ENCODE measurements around the gene CCDC85C.

The CCDC85C gene

DNA sequence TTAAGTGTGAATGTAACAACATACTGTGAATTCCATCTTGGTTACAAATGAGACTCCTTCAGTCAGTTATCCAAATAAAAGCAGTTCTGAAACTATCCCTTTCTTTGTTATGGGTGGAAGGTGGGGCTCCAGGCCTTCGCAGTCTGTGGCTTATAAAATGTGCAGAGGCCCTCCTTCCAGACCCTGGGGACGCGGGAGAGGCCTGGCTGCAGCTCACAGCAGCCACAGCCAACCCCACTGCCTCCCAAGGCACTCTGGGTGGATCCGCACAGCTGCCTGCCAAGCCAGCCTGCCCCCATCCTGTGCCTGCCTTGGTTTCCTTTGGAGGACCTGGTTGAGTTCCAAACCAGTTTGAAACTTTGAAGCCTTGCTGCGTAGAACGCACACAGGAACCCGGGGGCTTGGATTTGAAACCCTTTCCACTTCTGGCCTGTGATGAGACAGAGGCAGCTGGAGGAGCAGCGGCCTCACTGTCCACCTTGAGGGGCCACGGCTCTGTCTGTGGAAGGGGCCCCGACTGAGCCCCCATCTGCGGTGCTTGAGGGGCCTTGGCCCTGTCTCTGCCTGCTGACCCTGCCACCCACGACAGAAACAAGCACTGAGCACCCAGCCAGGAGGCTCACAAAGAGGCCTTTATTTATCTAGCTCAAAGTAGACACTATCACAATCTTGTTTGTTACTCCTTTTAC is 92.4 kb downstream of the CCDC85C start:
- peaks cover 15% of the 10 kb centered on the region for H3K4me1 ChIP-seq (ENCODE audit: control insufficient read depth, insufficient read depth, low read length)
- no peak overlapping the region for H3K4me3 ChIP-seq (ENCODE audit: low read depth, low read length)
- no peaks in the 10 kb centered on the region for H3K9me3 ChIP-seq (ENCODE audit: control insufficient read depth, insufficient read depth, low read length)
- H3K9ac ChIP-seq (ENCODE audit: low read depth, low read length), result no peak overlapping the region
- no peak overlapping the region for H3K27ac ChIP-seq (ENCODE audit: low read depth, low read length)
- peaks cover 54% of the 10 kb centered on the region for H3K36me3 ChIP-seq (ENCODE audit: control insufficient read depth, insufficient read depth, low read length)
- H3K27me3 ChIP-seq (ENCODE audit: control insufficient read depth, insufficient read depth, low read length), result no peaks in the 10 kb centered on the region

DNA sequence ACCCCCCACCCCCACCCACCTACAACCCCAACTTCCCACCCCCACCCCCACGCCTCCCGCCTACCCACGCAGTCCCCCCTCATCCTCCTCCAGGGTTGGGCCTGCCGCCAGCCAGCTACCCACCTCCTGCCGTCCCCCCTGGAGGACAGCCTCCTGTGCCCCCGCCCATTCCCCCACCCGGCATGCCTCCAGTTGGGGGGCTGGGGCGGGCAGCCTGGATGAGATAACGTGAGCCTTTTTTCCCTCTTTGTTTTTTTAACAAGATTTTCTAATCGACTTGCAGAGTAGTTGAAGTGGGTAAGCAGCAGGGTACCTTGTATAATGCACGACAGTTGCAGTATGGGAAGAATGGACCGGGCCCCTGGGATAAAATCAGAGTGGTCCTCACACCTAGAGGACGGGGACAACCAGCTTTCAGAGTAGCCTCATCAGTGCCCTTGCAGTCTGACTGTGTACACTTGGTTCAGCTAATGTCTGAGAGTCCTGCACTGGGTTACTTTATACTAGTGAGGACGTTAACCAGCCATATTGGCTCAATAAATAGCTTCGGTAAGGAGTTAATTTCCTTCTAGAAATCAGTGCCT is 93.4 kb downstream of the CCDC85C start:
- Histone ChIP-seq H3K4me1 (ENCODE audit: control insufficient read depth, insufficient read depth, low read length) (peaks cover 15% of the 10 kb centered on the region), H3K9ac (ENCODE audit: low read depth, low read length) (no peak overlapping the region), H3K36me3 (ENCODE audit: control insufficient read depth, insufficient read depth, low read length) (peaks cover 63% of the 10 kb centered on the region), H3K27ac (ENCODE audit: low read depth, low read length) (peak overlapping the region; percentile 45), H3K27me3 (ENCODE audit: control insufficient read depth, insufficient read depth, low read length) (no peaks in the 10 kb centered on the region), H3K4me3 (ENCODE audit: low read depth, low read length) (no peak overlapping the region), H3K9me3 (ENCODE audit: control insufficient read depth, insufficient read depth, low read length) (no peaks in the 10 kb centered on the region)

DNA sequence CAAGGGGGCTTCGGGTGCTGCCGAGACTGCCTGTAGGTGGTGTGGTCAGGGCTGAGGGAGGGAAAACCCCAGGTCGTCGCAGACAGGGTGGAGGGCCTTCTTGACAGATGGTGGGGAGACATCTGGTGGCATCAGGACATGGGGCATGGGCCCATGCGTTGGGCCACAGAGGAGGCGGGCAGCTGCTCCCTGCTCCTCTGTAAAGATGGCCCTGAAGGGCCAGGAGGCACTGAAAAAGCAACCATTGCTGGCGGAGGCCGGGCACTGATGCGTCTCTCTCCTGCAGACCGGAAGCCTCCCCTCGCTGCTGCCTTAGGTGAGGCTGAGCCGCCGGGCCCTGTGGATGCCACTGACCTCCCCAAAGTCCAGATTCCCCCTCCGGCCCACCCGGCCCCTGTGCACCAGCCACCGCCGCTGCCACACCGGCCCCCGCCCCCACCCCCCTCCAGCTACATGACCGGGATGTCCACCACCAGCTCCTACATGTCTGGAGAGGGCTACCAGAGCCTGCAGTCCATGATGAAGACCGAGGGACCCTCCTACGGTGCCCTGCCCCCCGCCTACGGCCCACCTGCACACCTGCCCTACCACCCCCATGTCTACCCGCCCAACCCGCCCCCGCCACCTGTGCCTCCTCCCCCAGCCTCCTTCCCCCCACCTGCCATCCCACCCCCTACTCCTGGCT is 94.0 kb downstream of the CCDC85C start:
- no peak overlapping the region for H3K9ac ChIP-seq (ENCODE audit: low read depth, low read length)
- H3K36me3 ChIP-seq (ENCODE audit: control insufficient read depth, insufficient read depth, low read length), result peaks cover 69% of the 10 kb centered on the region
- H3K27ac ChIP-seq (ENCODE audit: low read depth, low read length), result no peak overlapping the region
- H3K4me1 ChIP-seq (ENCODE audit: control insufficient read depth, insufficient read depth, low read length), result peaks cover 15% of the 10 kb centered on the region
- no peaks in the 10 kb centered on the region for H3K27me3 ChIP-seq (ENCODE audit: control insufficient read depth, insufficient read depth, low read length)
- no peaks in the 10 kb centered on the region for H3K9me3 ChIP-seq (ENCODE audit: control insufficient read depth, insufficient read depth, low read length)
- no peak overlapping the region for H3K4me3 ChIP-seq (ENCODE audit: low read depth, low read length)

DNA sequence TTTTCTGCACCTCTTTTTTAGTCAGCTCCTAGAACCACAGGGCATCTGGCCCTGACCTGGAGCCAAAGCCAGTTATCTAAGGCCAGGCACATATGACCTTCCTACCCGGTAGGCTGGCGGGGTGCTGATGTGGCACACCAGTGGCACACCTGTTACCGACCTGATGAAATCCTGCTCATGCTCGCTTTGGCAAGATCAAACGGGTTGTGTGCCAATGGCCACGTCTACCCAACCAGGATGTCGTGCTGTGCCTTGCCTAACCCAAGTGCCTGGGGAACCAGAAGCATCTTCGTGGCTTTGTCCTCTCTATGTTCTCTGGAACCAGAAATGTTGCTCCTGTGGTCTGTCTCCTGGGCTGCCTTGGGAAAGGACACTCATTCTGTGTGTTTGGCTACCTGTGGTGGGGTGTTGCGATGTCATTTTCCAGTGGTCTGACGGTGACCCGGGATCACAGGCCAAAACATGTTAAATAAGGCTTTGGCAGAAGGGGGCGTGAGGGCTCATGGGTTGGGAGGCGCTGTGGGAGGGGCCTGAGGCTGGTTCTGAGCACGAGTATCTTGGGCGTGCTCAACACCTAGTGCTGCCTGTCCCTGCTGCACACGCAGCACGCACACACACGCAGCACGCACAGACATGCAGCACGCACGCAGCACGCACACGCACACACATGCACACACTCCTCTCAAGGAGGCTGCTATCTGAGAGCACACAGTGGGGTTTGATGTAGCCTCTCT is 94.9 kb downstream of the CCDC85C start:
- peaks cover 17% of the 10 kb centered on the region for H3K4me1 ChIP-seq (ENCODE audit: control insufficient read depth, insufficient read depth, low read length)
- H3K9me3 ChIP-seq (ENCODE audit: control insufficient read depth, insufficient read depth, low read length), result no peaks in the 10 kb centered on the region
- H3K4me3 ChIP-seq (ENCODE audit: low read depth, low read length), result no peak overlapping the region
- peaks cover 66% of the 10 kb centered on the region for H3K36me3 ChIP-seq (ENCODE audit: control insufficient read depth, insufficient read depth, low read length)
- H3K9ac ChIP-seq (ENCODE audit: low read depth, low read length), result no peak overlapping the region
- H3K27me3 ChIP-seq (ENCODE audit: control insufficient read depth, insufficient read depth, low read length), result no peaks in the 10 kb centered on the region
- no peak overlapping the region for H3K27ac ChIP-seq (ENCODE audit: low read depth, low read length)

DNA sequence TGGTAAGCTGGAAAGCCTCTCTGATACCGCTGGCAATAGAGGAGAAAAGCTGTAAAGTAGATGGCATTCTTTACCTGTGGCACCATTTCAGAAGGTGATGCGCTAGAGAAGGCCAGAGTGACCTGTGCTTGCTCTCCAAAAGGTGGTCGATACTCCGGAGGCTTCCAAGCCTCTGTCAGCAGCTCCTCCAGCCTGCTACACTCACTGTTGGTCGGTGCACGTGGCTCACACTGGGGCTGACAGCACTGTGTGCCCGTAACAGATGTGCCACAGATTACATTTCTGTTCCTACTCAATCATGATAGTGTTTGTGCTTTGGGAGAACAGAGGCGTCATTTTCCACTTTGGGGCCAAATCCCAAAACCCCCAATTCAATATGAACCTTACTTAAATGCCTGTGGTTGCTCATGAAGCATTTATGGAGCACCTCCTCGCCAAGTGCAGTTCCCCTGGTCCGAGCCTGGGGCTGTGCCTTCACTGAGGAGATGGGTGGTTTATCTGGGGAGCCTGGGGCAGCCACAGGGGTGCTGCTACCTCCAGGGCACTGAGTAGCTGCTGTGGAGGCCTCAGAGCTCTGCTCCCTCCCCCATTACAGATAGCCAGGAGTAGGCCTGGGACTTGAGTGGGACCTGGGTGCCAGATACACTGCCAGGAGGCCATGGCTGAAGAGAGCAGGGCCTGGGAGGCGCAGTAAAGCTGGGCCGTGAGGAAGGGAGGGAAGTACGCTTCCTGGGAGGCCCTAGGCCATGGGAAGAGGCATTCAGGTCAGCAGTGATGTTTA is 96.0 kb downstream of the CCDC85C start:
- Histone ChIP-seq H3K9me3 (ENCODE audit: control insufficient read depth, insufficient read depth, low read length) (no peaks in the 10 kb centered on the region), H3K27ac (ENCODE audit: low read depth, low read length) (no peak overlapping the region), H3K36me3 (ENCODE audit: control insufficient read depth, insufficient read depth, low read length) (peaks cover 77% of the 10 kb centered on the region), H3K27me3 (ENCODE audit: control insufficient read depth, insufficient read depth, low read length) (no peaks in the 10 kb centered on the region), H3K9ac (ENCODE audit: low read depth, low read length) (no peak overlapping the region), H3K4me1 (ENCODE audit: control insufficient read depth, insufficient read depth, low read length) (peaks cover 27% of the 10 kb centered on the region), H3K4me3 (ENCODE audit: low read depth, low read length) (no peak overlapping the region)

DNA sequence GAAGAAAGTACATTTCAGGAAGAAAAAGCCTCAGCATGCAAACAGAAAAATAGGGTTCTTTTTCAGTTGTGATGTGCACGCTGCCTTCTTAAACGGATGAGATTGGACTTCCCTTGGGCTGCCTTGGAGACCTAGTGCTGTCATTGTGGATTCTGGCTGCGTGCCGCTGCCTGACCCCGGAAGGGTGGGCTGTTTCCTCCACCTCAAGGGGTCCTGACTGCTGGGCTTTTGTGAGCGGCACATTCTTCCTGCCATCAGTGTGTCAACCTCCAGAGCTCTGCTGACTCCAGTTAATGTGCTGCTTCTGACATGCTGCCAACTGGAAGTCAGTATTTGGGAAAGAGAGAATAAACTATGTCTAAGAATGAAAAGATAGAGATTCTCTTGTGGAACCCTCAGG is 97.7 kb downstream of the CCDC85C start:
- Histone ChIP-seq H3K4me1 (ENCODE audit: control insufficient read depth, insufficient read depth, low read length) (peaks cover 37% of the 10 kb centered on the region), H3K36me3 (ENCODE audit: control insufficient read depth, insufficient read depth, low read length) (peaks cover 86% of the 10 kb centered on the region), H3K27me3 (ENCODE audit: control insufficient read depth, insufficient read depth, low read length) (no peaks in the 10 kb centered on the region), H3K9ac (ENCODE audit: low read depth, low read length) (no peak overlapping the region), H3K27ac (ENCODE audit: low read depth, low read length) (no peak overlapping the region), H3K4me3 (ENCODE audit: low read depth, low read length) (no peak overlapping the region), H3K9me3 (ENCODE audit: control insufficient read depth, insufficient read depth, low read length) (no peaks in the 10 kb centered on the region)

DNA sequence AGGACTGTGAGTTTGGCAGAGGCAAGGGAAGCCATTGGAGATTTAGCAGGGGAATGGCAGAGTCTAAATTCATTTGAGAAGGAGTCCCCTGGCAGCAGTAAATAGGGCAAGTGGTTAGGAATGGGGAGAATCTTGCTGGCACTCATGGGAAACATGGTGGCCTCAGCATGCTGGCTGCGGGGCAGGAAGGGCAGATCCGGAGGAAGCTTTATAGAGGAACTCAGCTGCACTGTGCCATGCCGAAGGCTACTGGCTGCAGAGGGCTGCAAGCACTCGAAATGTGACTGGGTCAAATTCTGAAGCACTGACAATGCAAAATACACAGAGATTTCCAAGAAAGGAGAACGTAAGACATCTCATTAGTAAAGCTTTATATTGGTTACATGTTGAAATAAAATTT is 98.9 kb downstream of the CCDC85C start:
- Histone ChIP-seq H3K4me1 (ENCODE audit: control insufficient read depth, insufficient read depth, low read length) (peaks cover 31% of the 10 kb centered on the region), H3K36me3 (ENCODE audit: control insufficient read depth, insufficient read depth, low read length) (peaks cover 95% of the 10 kb centered on the region), H3K27me3 (ENCODE audit: control insufficient read depth, insufficient read depth, low read length) (no peaks in the 10 kb centered on the region), H3K9ac (ENCODE audit: low read depth, low read length) (no peak overlapping the region), H3K27ac (ENCODE audit: low read depth, low read length) (no peak overlapping the region), H3K9me3 (ENCODE audit: control insufficient read depth, insufficient read depth, low read length) (no peaks in the 10 kb centered on the region), H3K4me3 (ENCODE audit: low read depth, low read length) (no peak overlapping the region)

DNA sequence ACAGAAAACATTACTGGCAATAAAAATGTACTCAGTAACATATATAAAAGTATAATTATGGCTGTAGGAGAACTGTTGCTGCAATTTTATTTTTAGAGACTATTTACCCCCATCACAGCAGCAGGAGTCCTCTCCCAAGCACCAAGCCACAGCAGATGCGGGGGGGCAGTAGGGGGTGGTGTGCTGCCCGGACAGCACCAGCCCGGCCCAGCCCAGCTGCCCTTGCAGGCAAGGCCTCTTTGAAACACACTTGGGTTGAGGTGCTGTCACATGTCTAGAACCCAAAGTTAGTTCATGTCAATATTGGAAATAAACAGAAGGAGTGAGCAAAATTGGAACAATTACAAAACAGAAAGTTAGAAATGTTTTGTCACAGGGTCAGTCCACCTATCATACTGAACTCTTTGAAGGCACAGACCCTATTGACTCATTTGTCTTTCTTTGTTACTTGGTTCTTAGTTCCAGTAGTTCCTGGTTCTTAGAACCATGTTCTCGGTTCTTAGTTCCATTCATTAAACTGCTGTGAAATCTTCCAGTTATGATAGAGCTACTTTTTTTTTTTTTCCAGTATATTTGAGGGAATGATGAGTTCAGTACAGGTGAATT is 100.1 kb downstream of the CCDC85C start:
- no peaks in the 10 kb centered on the region for H3K9me3 ChIP-seq (ENCODE audit: control insufficient read depth, insufficient read depth, low read length)
- H3K27me3 ChIP-seq (ENCODE audit: control insufficient read depth, insufficient read depth, low read length), result no peaks in the 10 kb centered on the region
- H3K4me3 ChIP-seq (ENCODE audit: low read depth, low read length), result no peak overlapping the region
- H3K27ac ChIP-seq (ENCODE audit: low read depth, low read length), result no peak overlapping the region
- H3K4me1 ChIP-seq (ENCODE audit: control insufficient read depth, insufficient read depth, low read length), result peaks cover 25% of the 10 kb centered on the region
- no peak overlapping the region for H3K9ac ChIP-seq (ENCODE audit: low read depth, low read length)
- peaks cover 93% of the 10 kb centered on the region for H3K36me3 ChIP-seq (ENCODE audit: control insufficient read depth, insufficient read depth, low read length)

DNA sequence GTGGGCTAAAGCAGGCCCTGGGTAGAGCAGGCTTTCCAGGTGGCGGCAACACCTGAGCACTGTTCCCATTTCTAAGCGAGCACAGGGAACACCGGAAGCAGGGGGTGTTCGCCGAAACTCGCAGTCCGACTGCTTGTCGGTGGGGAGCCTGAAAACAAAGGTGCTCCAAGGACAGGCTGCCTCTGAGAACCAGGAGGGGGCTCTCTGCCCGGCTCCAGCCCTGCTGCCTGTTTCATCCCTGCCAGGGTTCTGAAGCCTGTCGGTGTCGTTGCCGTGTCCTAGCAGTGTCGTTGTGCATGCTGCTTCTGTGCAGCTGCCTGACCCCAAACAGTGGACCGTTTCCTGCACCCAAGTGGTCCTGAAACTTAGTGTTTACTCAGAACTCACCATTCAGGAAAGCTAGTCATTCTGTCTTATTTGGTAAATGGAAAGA is 101.0 kb downstream of the CCDC85C start:
- H3K27me3 ChIP-seq (ENCODE audit: control insufficient read depth, insufficient read depth, low read length), result no peaks in the 10 kb centered on the region
- H3K27ac ChIP-seq (ENCODE audit: low read depth, low read length), result peak overlapping the region; percentile 65
- H3K4me3 ChIP-seq (ENCODE audit: low read depth, low read length), result peak overlapping the region; percentile 9; the same call in 1 of the 2 replicates
- peaks cover 23% of the 10 kb centered on the region for H3K4me1 ChIP-seq (ENCODE audit: control insufficient read depth, insufficient read depth, low read length)
- no peaks in the 10 kb centered on the region for H3K9me3 ChIP-seq (ENCODE audit: control insufficient read depth, insufficient read depth, low read length)
- peak overlapping the region; percentile 57; the same call in 1 of the 2 replicates for H3K9ac ChIP-seq (ENCODE audit: low read depth, low read length)
- H3K36me3 ChIP-seq (ENCODE audit: control insufficient read depth, insufficient read depth, low read length), result peaks cover 92% of the 10 kb centered on the region

DNA sequence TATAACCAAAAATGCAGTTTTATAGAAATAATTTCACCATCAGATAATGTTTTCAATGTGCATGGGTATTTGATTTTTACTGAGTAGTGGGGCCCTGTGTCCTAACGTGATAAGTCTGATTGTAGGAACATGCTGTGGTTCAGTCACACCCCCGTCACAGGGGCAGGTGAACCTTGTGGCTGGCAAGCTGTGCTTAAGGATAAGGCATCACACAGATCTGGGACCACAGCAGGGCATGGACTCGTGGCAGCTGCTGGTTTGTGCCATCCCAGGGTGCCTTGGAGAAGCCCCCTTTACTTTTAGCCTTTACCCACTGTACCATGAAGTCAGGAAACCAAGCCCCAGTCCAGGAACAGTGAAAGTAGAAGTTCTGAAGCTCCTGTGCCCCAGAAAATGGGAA is 106.1 kb downstream of the CCDC85C start:
- Histone ChIP-seq H3K9ac (ENCODE audit: low read depth, low read length) (no peak overlapping the region), H3K27me3 (ENCODE audit: control insufficient read depth, insufficient read depth, low read length) (no peaks in the 10 kb centered on the region), H3K27ac (ENCODE audit: low read depth, low read length) (no peak overlapping the region), H3K4me3 (ENCODE audit: low read depth, low read length) (no peak overlapping the region), H3K4me1 (ENCODE audit: control insufficient read depth, insufficient read depth, low read length) (peaks cover 12% of the 10 kb centered on the region), H3K36me3 (ENCODE audit: control insufficient read depth, insufficient read depth, low read length) (peaks cover 90% of the 10 kb centered on the region), H3K9me3 (ENCODE audit: control insufficient read depth, insufficient read depth, low read length) (no peaks in the 10 kb centered on the region)
